H9 (cell line): ENCODE results near the gene ASL. TPM values are rescaled to one million over a fixed set of nuclear protein-coding genes. Genes with fewer than 3 reads are reported as not detected.

Source experiments
- DNase-seq: peaks from one replicate; pipeline ENCODE4 v3.0.0-alpha.2; 2017
- H2AFZ ChIP-seq: one replicate; pipeline ENCODE4 v1.6.1; 2013; ENCODE audit warnings: mild to moderate bottlenecking, low read length, control low read depth, moderate library complexity
- H2AK5ac ChIP-seq: 2 replicates; pipeline ENCODE4 v1.6.1; 2013; ENCODE audit warnings: low read length, control low read depth, mixed read lengths; ENCODE audit not compliant: insufficient read length
- H2BK120ac ChIP-seq: one replicate; pipeline ENCODE4 v1.6.1; 2013; ENCODE audit warnings: low read depth, mild to moderate bottlenecking, low read length, control low read depth, inconsistent platforms; ENCODE audit not compliant: poor library complexity, severe bottlenecking
- H2BK12ac ChIP-seq: 2 replicates; pipeline ENCODE4 v1.6.1; 2013; ENCODE audit warnings: low read length, control low read depth, mixed read lengths, low read depth; ENCODE audit not compliant: insufficient read length
- H2BK15ac ChIP-seq: 2 replicates; pipeline ENCODE4 v1.6.1; 2013; ENCODE audit warnings: low read depth, low read length, control low read depth
- H2BK20ac ChIP-seq: one replicate; pipeline ENCODE4 v1.6.1; 2013; ENCODE audit warnings: low read depth, mild to moderate bottlenecking, low read length, control low read depth, inconsistent platforms; ENCODE audit not compliant: poor library complexity, severe bottlenecking
- H2BK5ac ChIP-seq: 2 replicates; pipeline ENCODE4 v1.6.1; 2013; ENCODE audit warnings: low read length, control low read depth, mixed read lengths; ENCODE audit not compliant: insufficient read length
- H3K14ac ChIP-seq: 2 replicates; pipeline ENCODE4 v1.6.1; 2013; ENCODE audit warnings: low read length, control low read depth; ENCODE audit not compliant: insufficient read depth
- H3K18ac ChIP-seq: 2 replicates; pipeline ENCODE4 v1.6.1; 2013; ENCODE audit warnings: low read depth, mild to moderate bottlenecking, mixed read lengths, low read length, control low read depth; ENCODE audit not compliant: insufficient read length
- H3K23ac ChIP-seq: 2 replicates; pipeline ENCODE4 v1.6.1; 2013; ENCODE audit warnings: low read length, control low read depth, mixed read lengths, low read depth; ENCODE audit not compliant: insufficient read length
- H3K23me2 ChIP-seq: 2 replicates; pipeline ENCODE4 v1.6.1; 2013; ENCODE audit warnings: low read depth, mild to moderate bottlenecking, mixed read lengths, low read length, control low read depth; ENCODE audit not compliant: insufficient read length, poor library complexity, severe bottlenecking
- H3K27ac ChIP-seq: 2 replicates; pipeline ENCODE4 v1.5.1; 2013; ENCODE audit warnings: low read length, control low read depth, mixed read lengths, low read depth; ENCODE audit not compliant: insufficient read length
- H3K27me3 ChIP-seq: 2 replicates; pipeline ENCODE4 v1.6.1; 2013; ENCODE audit warnings: low read length, control low read depth, inconsistent platforms; ENCODE audit not compliant: insufficient read depth
- H3K4ac ChIP-seq: 2 replicates; pipeline ENCODE4 v1.6.1; 2013; ENCODE audit warnings: low read depth, mild to moderate bottlenecking, control low read depth, inconsistent platforms, low read length, moderate library complexity
- H3K4me1 ChIP-seq: 2 replicates; pipeline ENCODE4 v1.6.1; 2013; ENCODE audit warnings: low read length, control low read depth, inconsistent platforms; ENCODE audit not compliant: insufficient read depth
- H3K4me2 ChIP-seq: 2 replicates; pipeline ENCODE4 v1.6.1; 2013; ENCODE audit warnings: low read length, control low read depth, mixed read lengths; ENCODE audit not compliant: insufficient read length, insufficient read depth
- H3K56ac ChIP-seq: 2 replicates; pipeline ENCODE4 v1.6.1; 2013; ENCODE audit warnings: low read depth, mild to moderate bottlenecking, mixed read lengths, low read length, control low read depth; ENCODE audit not compliant: insufficient read length
- H3K79me1 ChIP-seq: 2 replicates; pipeline ENCODE4 v1.6.1; 2013; ENCODE audit warnings: low read depth, mild to moderate bottlenecking, moderate library complexity, low read length, control low read depth, inconsistent platforms; ENCODE audit not compliant: insufficient read depth, poor library complexity, severe bottlenecking
- H3K79me2 ChIP-seq: 2 replicates; pipeline ENCODE4 v1.6.1; 2013; ENCODE audit warnings: low read length, control low read depth, inconsistent platforms; ENCODE audit not compliant: insufficient read depth
- H3K9ac ChIP-seq: 2 replicates; pipeline ENCODE4 v1.6.1; 2013; ENCODE audit warnings: low read length, control low read depth, mixed read lengths; ENCODE audit not compliant: insufficient read length; ENCODE audit errors: extremely low read depth
- H3K9me3 ChIP-seq: one replicate; pipeline ENCODE4 v1.6.1; 2013; ENCODE audit warnings: low read depth, low read length, inconsistent platforms; ENCODE audit not compliant: control insufficient read depth
- H3T11ph ChIP-seq: one replicate; pipeline ENCODE4 v1.6.1; 2013; ENCODE audit warnings: mild to moderate bottlenecking, low read length, control low read depth, inconsistent platforms
- H4K20me1 ChIP-seq: one replicate; pipeline ENCODE4 v1.6.1; 2013; ENCODE audit not compliant: control insufficient read depth, insufficient read length, insufficient read depth
- H4K5ac ChIP-seq: 2 replicates; pipeline ENCODE4 v1.6.1; 2013; ENCODE audit warnings: low read depth, mild to moderate bottlenecking, mixed read lengths, low read length, control low read depth; ENCODE audit not compliant: insufficient read length
- H4K8ac ChIP-seq: replicated peaks from 2 replicates; pipeline ENCODE4 v1.6.1; 2013; ENCODE audit warnings: low read length, control low read depth, mixed read lengths, low read depth; ENCODE audit not compliant: insufficient read length
- H4K91ac ChIP-seq: 2 replicates; pipeline ENCODE4 v1.6.1; 2013; ENCODE audit warnings: low read depth, mild to moderate bottlenecking, moderate library complexity, mixed read lengths, low read length, control low read depth; ENCODE audit not compliant: insufficient read length
- H3K27ac Mint-ChIP-seq, 3 experiments: 2 replicates in 2 of 3; 3 replicates in 1 of 3; pipeline ENCODE4 v1.8.0; 2020 to 2021; ENCODE audit warnings: mixed read lengths in 3 of 3, mild to moderate bottlenecking in 1 of 3, moderate library complexity in 1 of 3
- H3K27me3 Mint-ChIP-seq: 2 replicates; pipeline ENCODE4 v1.8.0; 2021; ENCODE audit warnings: low read depth, mild to moderate bottlenecking, moderate library complexity, mixed read lengths
- H3K36me3 Mint-ChIP-seq, 3 experiments: 2 replicates in 2 of 3; 3 replicates in 1 of 3; pipeline ENCODE4 v1.8.0; 2020 to 2021; ENCODE audit warnings: low read depth in 3 of 3, mixed read lengths in 3 of 3; ENCODE audit not compliant: insufficient read depth in 1 of 3
- H3K4me1 Mint-ChIP-seq, 2 experiments: 2 replicates each; pipeline ENCODE4 v1.8.0; 2020; ENCODE audit warnings: mixed read lengths in 2 of 2
- H3K4me3 Mint-ChIP-seq, 2 experiments: 2 replicates in 1 of 2; 3 replicates in 1 of 2; pipeline ENCODE4 v1.8.0; 2020 to 2021; ENCODE audit warnings: mild to moderate bottlenecking in 2 of 2, mixed read lengths in 2 of 2, moderate library complexity in 1 of 2
- H3K9me3 Mint-ChIP-seq, 2 experiments: 2 replicates in 1 of 2; 3 replicates in 1 of 2; pipeline ENCODE4 v1.8.0; 2020; ENCODE audit warnings: mild to moderate bottlenecking in 2 of 2, mixed read lengths in 2 of 2, moderate library complexity in 1 of 2
- CTCF ChIP-seq: fragments of 200-600 bp; sonication (generic); conservative IDR thresholded peaks from 3 replicates; pipeline ENCODE4 v1.8.0; 2021; ENCODE audit warnings: antibody characterized with exemption, mild to moderate bottlenecking
- WGBS: extraction: QIAGEN DNeasy Blood & Tissue Kit; methylation state at CpG from one replicate; pipeline ENCODE4 v1.1.7; 2013; ENCODE audit warnings: missing lambda C conversion rate, low lambda C conversion rate, mixed read lengths; ENCODE audit not compliant: insufficient read length; ENCODE audit errors: extremely low coverage; 5-methylcytosine and 5-hydroxymethylcytosine counted together
- total RNA-seq: library from RNA; stranded (reverse); gene quantifications from 2 replicates; pipeline ENCODE4 v1.2.1, GENCODE V29; 2021

ASL gene
- total RNA-seq, 1 experiment from 2014 or later: 30.7 TPM

- Histone ChIP-seq H3K27ac (no peak overlapping the region), H2AK5ac (no peak overlapping the region), H3K27me3 (no peaks in the 10 kb centered on the region), H2BK120ac (no peak overlapping the region), H3K79me2 (no peaks in the 10 kb centered on the region), H3K4me1 (no peaks in the 10 kb centered on the region), H3K9me3 (no peaks in the 10 kb centered on the region), H4K91ac (no peak overlapping the region), H3K4me2 (no peak overlapping the region), H3K4ac (no peak overlapping the region), H3T11ph (no peak overlapping the region), H4K20me1 (no peaks in the 10 kb centered on the region), H2BK5ac (no peak overlapping the region), H3K79me1 (no peaks in the 10 kb centered on the region), H3K18ac (no peak overlapping the region), H4K5ac (no peak overlapping the region), H3K23ac (no peak overlapping the region), H4K8ac (no peak overlapping the region), H3K56ac (no peak overlapping the region), H3K14ac (no peak overlapping the region), H2BK15ac (no peak overlapping the region), H3K9ac (no peak overlapping the region), H2BK12ac (no peak overlapping the region), H2AFZ (no peak overlapping the region), H2BK20ac (no peak overlapping the region), H3K23me2 (no peaks in the 10 kb centered on the region)
- WGBS: no CpG with 5 or more reads among the region's 2 CpGs
- peak; percentile 26; the same call in 2 of the 3 replicates for TF ChIP-seq CTCF
- DNase-seq: no peak
- H3K4me3 Mint-ChIP-seq: no peak overlapping the region
- H3K9me3 Mint-ChIP-seq: no peaks in the 10 kb centered on the region
- H3K27ac Mint-ChIP-seq: no peak overlapping the region
- H3K27me3 Mint-ChIP-seq: no peaks in the 10 kb centered on the region
- peaks cover 2 to 3% of the 10 kb centered on the region in 2 experiments; a peak in 1 of 4 replicates for H3K4me1 Mint-ChIP-seq
- peaks cover 13 to 31% (median 17%) of the 10 kb centered on the region in 3 experiments; a peak in 6 of 7 replicates for H3K36me3 Mint-ChIP-seq
Measured at GRCh38 chr7:66083677-66084076, 8.1 kb downstream of the ASL start.
